Measurements from ENCODE around the gene MRPL9.

Gene MRPL9

GRCh38 chr1:151733126-151733525, 30.2 kb downstream of the MRPL9 start:
- Histone ChIP-seq H3K27me3 (ENCODE audit: insufficient read depth, insufficient read length) (no peaks in the 10 kb centered on the region), H3K9me3 (ENCODE audit: insufficient read depth, low read length) (peaks cover 20% of the 10 kb centered on the region), H3K4me1 (ENCODE audit: insufficient read depth, insufficient read length) (no peaks in the 10 kb centered on the region), H3K4me3 (ENCODE audit: insufficient read length, low read depth) (no peak overlapping the region), H3K36me3 (ENCODE audit: insufficient read depth, insufficient read length, low read length) (no peaks in the 10 kb centered on the region), H3K9ac (ENCODE audit: insufficient read length, low read depth) (no peak overlapping the region)
- no peak for DNase-seq (ENCODE audit: low read depth, low spot score)
- no peak for TF ChIP-seq SUZ12 (IDR thresholded peaks at IDR 0.05; ENCODE audit: extremely low read depth, insufficient read depth, insufficient read length)
- TF ChIP-seq YY1 (IDR thresholded peaks at IDR 0.05; ENCODE audit: insufficient read depth, insufficient read length): no peak
- TF ChIP-seq ZNF274 (IDR thresholded peaks at IDR 0.05; ENCODE audit: low read depth, low read length): no peak

DNA sequence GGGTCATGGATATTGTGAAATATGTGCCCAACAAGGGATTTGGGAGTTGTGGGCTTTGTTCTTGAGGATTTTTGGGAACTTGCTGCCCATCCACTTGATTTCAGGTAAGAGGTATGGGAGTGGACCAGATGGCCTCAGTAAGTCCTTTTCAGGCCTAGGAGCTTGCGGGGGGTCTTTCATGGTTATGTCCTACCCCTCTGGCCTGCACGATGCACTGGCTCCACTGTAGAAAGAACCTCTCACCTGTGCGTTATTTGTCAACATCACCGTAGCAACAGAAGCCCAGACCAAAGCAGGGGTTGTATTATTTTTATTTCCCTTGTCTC, 33.4 kb downstream of the MRPL9 start:
- TF ChIP-seq SUZ12 (IDR thresholded peaks at IDR 0.05; ENCODE audit: extremely low read depth, insufficient read depth, insufficient read length): no peak
- no peak for TF ChIP-seq ZNF274 (IDR thresholded peaks at IDR 0.05; ENCODE audit: low read depth, low read length)
- TF ChIP-seq YY1 (IDR thresholded peaks at IDR 0.05; ENCODE audit: insufficient read depth, insufficient read length): no peak
- H3K27me3 ChIP-seq (ENCODE audit: insufficient read depth, insufficient read length): peaks cover 2% of the 10 kb centered on the region

DNA sequence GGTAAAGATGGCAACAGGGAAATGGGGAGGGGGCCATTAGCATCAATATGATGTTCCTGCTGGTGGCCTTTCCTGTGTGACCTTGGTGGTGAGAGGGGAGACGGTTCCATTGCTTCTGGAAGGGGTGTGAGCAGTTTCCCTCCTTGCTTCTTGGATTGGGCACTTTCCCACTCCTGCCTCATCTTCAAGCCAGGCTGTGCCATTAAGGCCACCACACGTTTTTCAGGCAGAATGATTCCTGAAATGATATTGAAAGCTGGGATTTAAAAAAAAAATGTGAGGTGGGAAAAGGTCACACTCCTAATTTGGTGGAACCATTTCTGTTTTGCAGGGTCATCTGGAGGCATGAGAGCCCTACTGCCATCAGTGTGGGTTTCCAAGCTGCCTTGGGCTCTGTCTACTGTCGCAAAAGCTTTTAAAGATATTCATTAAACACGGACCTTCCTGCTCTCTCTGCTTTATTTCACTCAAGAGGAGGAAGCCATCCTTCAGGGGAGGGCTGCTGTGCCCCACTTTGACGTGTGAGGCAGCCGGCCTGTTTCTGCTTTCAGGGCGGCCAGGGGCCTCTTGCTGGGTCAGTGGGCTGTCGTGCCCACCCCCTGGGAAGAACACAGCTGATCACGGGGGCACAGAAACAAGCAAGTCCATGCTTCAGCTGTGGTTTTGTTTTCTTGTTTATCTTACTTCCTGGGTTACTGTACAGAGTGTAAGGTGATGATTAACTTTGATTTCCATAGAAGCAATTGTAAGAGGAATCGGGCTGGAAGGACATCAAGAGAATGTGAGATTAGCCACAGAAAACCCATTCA, 33.9 kb downstream of the MRPL9 start:
- no peaks in the 10 kb centered on the region for H3K4me1 ChIP-seq (ENCODE audit: insufficient read depth, insufficient read length)
- no peaks in the 10 kb centered on the region for H3K9me3 ChIP-seq (ENCODE audit: insufficient read depth, low read length)
- H3K9ac ChIP-seq (ENCODE audit: insufficient read length, low read depth): no peak overlapping the region
- no peak for DNase-seq (ENCODE audit: low read depth, low spot score)
- H3K36me3 ChIP-seq (ENCODE audit: insufficient read depth, insufficient read length, low read length): no peaks in the 10 kb centered on the region
- TF ChIP-seq SUZ12 (IDR thresholded peaks at IDR 0.05; ENCODE audit: extremely low read depth, insufficient read depth, insufficient read length) (no peak), YY1 (IDR thresholded peaks at IDR 0.05; ENCODE audit: insufficient read depth, insufficient read length) (no peak), ZNF274 (IDR thresholded peaks at IDR 0.05; ENCODE audit: low read depth, low read length) (no peak)
- peaks cover 2% of the 10 kb centered on the region for H3K27me3 ChIP-seq (ENCODE audit: insufficient read depth, insufficient read length)
- H3K4me3 ChIP-seq (ENCODE audit: insufficient read length, low read depth): no peak overlapping the region

More for the DNA sequence above, 33.4 kb downstream of the MRPL9 start:
- Histone ChIP-seq H3K4me1 (ENCODE audit: insufficient read depth, insufficient read length) (no peaks in the 10 kb centered on the region), H3K9me3 (ENCODE audit: insufficient read depth, low read length) (no peaks in the 10 kb centered on the region), H3K36me3 (ENCODE audit: insufficient read depth, insufficient read length, low read length) (no peaks in the 10 kb centered on the region), H3K9ac (ENCODE audit: insufficient read length, low read depth) (no peak overlapping the region), H3K4me3 (ENCODE audit: insufficient read length, low read depth) (no peak overlapping the region)
- DNase-seq (ENCODE audit: low read depth, low spot score): no peak

DNA sequence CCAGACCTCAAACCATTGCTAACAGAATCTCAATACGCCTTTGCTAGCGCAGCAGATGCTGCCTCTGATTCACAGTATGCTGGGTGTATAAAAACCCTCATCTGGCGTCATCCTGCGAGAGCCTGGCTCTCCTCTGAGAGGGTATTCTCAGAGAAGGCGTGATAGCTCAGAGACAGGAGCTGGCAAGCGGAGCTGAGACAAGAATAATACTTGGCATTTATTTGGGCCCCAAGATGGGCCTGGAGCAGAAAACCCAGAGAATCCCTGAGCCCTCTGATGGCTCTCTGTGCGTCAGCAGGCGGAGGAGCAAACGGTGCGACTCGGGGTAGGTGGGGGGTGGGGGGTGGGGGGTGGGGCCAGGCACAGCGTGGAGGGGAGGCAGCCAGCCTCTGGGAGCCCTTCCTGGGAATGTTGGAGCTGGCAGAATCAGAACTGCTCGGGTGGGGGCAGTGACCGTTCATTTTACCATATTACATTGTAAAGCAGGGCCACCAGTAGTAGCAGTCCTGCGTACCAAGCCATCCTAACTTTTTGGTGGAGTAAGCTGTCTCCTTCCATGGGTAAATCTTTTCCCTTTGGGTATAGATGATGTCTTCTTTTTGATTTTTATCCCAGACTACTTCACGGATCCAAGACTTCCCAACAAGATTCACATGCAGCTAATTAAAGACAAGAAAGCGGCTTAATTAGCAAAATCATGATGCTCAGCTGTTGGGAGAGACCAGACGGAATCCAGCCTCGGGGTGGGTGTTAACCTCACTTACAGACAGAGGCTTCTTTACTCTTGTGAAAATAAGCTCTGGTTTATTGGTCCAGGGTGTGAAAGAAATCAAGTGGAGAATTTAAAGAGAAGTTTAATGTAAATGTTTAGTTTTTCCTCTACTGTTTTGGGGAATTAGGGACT, 34.9 kb downstream of the MRPL9 start:
- no peak overlapping the region for H3K9ac ChIP-seq (ENCODE audit: insufficient read length, low read depth)
- TF ChIP-seq YY1 (IDR thresholded peaks at IDR 0.05; ENCODE audit: insufficient read depth, insufficient read length) (no peak), ZNF274 (IDR thresholded peaks at IDR 0.05; ENCODE audit: low read depth, low read length) (no peak), SUZ12 (IDR thresholded peaks at IDR 0.05; ENCODE audit: extremely low read depth, insufficient read depth, insufficient read length) (no peak)
- no peaks in the 10 kb centered on the region for H3K4me1 ChIP-seq (ENCODE audit: insufficient read depth, insufficient read length)
- peak; percentile 30 for DNase-seq (ENCODE audit: low read depth, low spot score)
- no peaks in the 10 kb centered on the region for H3K36me3 ChIP-seq (ENCODE audit: insufficient read depth, insufficient read length, low read length)
- peaks cover 2% of the 10 kb centered on the region for H3K27me3 ChIP-seq (ENCODE audit: insufficient read depth, insufficient read length)
- no peaks in the 10 kb centered on the region for H3K9me3 ChIP-seq (ENCODE audit: insufficient read depth, low read length)
- no peak overlapping the region for H3K4me3 ChIP-seq (ENCODE audit: insufficient read length, low read depth)

- Histone ChIP-seq H3K4me1 (ENCODE audit: insufficient read depth, insufficient read length) (no peaks in the 10 kb centered on the region), H3K4me3 (ENCODE audit: insufficient read length, low read depth) (no peak overlapping the region), H3K27me3 (ENCODE audit: insufficient read depth, insufficient read length) (peaks cover 43% of the 10 kb centered on the region), H3K9ac (ENCODE audit: insufficient read length, low read depth) (no peak overlapping the region), H3K9me3 (ENCODE audit: insufficient read depth, low read length) (no peaks in the 10 kb centered on the region), H3K36me3 (ENCODE audit: insufficient read depth, insufficient read length, low read length) (no peaks in the 10 kb centered on the region)
- DNase-seq (ENCODE audit: low read depth, low spot score): peak; percentile 39
- TF ChIP-seq YY1 (IDR thresholded peaks at IDR 0.05; ENCODE audit: insufficient read depth, insufficient read length) (no peak), SUZ12 (IDR thresholded peaks at IDR 0.05; ENCODE audit: extremely low read depth, insufficient read depth, insufficient read length) (no peak)
Measured at GRCh38 chr1:151723726-151724370, 39.4 kb downstream of the MRPL9 start.

GRCh38 chr1:151721788-151722510, 41.3 kb downstream of the MRPL9 start:
- Histone ChIP-seq H3K9me3 (ENCODE audit: insufficient read depth, low read length) (no peaks in the 10 kb centered on the region), H3K4me1 (ENCODE audit: insufficient read depth, insufficient read length) (peaks cover 2% of the 10 kb centered on the region), H3K36me3 (ENCODE audit: insufficient read depth, insufficient read length, low read length) (no peaks in the 10 kb centered on the region), H3K9ac (ENCODE audit: insufficient read length, low read depth) (peak overlapping the region; percentile 29), H3K27me3 (ENCODE audit: insufficient read depth, insufficient read length) (peaks cover 55% of the 10 kb centered on the region), H3K4me3 (ENCODE audit: insufficient read length, low read depth) (peak overlapping the region; percentile 36)
- DNase-seq (ENCODE audit: low read depth, low spot score): no peak
- no peak for TF ChIP-seq SUZ12 (IDR thresholded peaks at IDR 0.05; ENCODE audit: extremely low read depth, insufficient read depth, insufficient read length)
- TF ChIP-seq YY1 (IDR thresholded peaks at IDR 0.05; ENCODE audit: insufficient read depth, insufficient read length): no peak
- no peak for TF ChIP-seq ZNF274 (IDR thresholded peaks at IDR 0.05; ENCODE audit: low read depth, low read length)

Data from NT2/D1 (cell line).